Adrenal gland (tissue), 12 donors: ENCODE data around the gene BACE1. TPM values are rescaled to one million over a fixed set of nuclear protein-coding genes. Genes with fewer than 3 reads are reported as not detected.
"Not testable (repeated sequence)": the region's sequence is repeated elsewhere in the genome, so short reads cannot be mapped to it uniquely, and the experiment has no call there.

Source experiments
- DNase-seq, 7 donors: peaks; one replicate each; pipeline ENCODE4 v3.0.0-alpha.2; 2019 to 2020
- H3K27ac ChIP-seq, 5 donors: fragments of 200-600 bp; sonication (generic) in 4 of 5; 1 replicate in 3 of 5; 2 replicates in 2 of 5; pipeline versions ENCODE4 v1.5.1 to v1.8.0; 2016 to 2020; ENCODE audit warnings: mild to moderate bottlenecking in 1 of 5
- H3K27me3 ChIP-seq: fragments of 200-600 bp; 2 replicates; pipeline ENCODE4 v1.8.0; 2021
- H3K36me3 ChIP-seq, 2 donors: fragments of 200-600 bp; replicated peaks in 1 of 2; 1 replicate in 1 of 2; 2 replicates in 1 of 2; pipeline versions ENCODE4 v1.5.1 to v1.8.0; 2018 to 2022
- H3K4me1 ChIP-seq, 2 donors: fragments of 200-600 bp; replicated peaks in 1 of 2; 1 replicate in 1 of 2; 2 replicates in 1 of 2; pipeline versions ENCODE4 v1.5.1 to v1.8.0; 2018 to 2021
- H3K4me3 ChIP-seq, 4 donors: fragments of 200-600 bp; sonication (generic) in 3 of 4; one replicate each; pipeline ENCODE4 v1.5.1; 2016 to 2018
- H3K9me3 ChIP-seq, 3 donors: fragments of 200-600 bp; sonication (generic) in 1 of 3; replicated peaks in 1 of 3; 1 replicate in 2 of 3; 2 replicates in 1 of 3; pipeline versions ENCODE4 v1.5.1 to v1.8.0; 2016 to 2021
- CTCF ChIP-seq, 6 experiments: fragments of 450-650 bp in 4 of 6; fragments of 200-600 bp in 2 of 6; sonication (generic) in 1 of 6; IDR thresholded peaks; 1 replicate in 5 of 6; 2 replicates in 1 of 6; pipeline versions ENCODE4 v1.5.1 to v1.8.0; 2016 to 2021; ENCODE audit warnings: antibody characterized with exemption in 6 of 6, mild to moderate bottlenecking in 2 of 6, moderate library complexity in 1 of 6
- POLR2A ChIP-seq, 2 donors: fragments of 450-650 bp; IDR thresholded peaks; one replicate each; pipeline ENCODE4 v1.6.1; 2017; ENCODE audit warnings: antibody characterized with exemption in 2 of 2, mild to moderate bottlenecking in 2 of 2, moderate library complexity in 1 of 2
- WGBS, 4 donors: extraction: QIAGEN DNeasy Blood & Tissue Kit in 2 of 4; methylation state at CpG; one replicate each; pipeline versions ENCODE4 v1.1.5 to v1.1.7; 2013 to 2017; 5-methylcytosine and 5-hydroxymethylcytosine counted together
- intact Hi-C, 2 donors: fragments of 100-400 bp; cut with DNase I; formaldehyde crosslinking; loops; one replicate each; pipeline versions ENCODE4 v1.14.1 to v1.15.0; 2022 to 2023
- polyA plus RNA-seq, 3 donors: library from polyadenylated mRNA; stranded (reverse); fragments of 200-250 nt in 2 of 3; fragments of 350-450 nt in 1 of 3; fragmentation: Illumina TruSeq in 1 of 3; extraction: RNeasy Lipid Tissue Mini Kit (QIAGEN cat#74804) in 1 of 3; gene quantifications; one replicate each; pipeline ENCODE4 v1.2.3, GENCODE V29; 2013 to 2014
- total RNA-seq, 9 donors: library from RNA; depleted of rRNA in 4 of 9; stranded (reverse); fragments of >200 nt in 4 of 9; fragments of 120-200 nt in 1 of 9; fragmentation: NEBNext Ultra II Directional in 1 of 9; extraction: Animal tissue kit (Norgen Biotek cat#: 25700) in 1 of 9; gene quantifications; one replicate each; pipeline versions ENCODE4 v1.1.0 to v1.2.4, GENCODE V29; 2013 to 2023
- donor health status: healthy with polysubstance abuse.
- donor health status: Bipolar disorder and iron deficiency.
- donor health status: DM: yes; HTN: yes; CAD: no.
- donor health status: DM: no; HTN: no; CAD: no.
- donor health status: DM: no; HTN: no; CAD: no.
- donor health status: DM: yes; HTN: yes; CAD: no.

Gene BACE1
- total and polyA plus RNA-seq, 12 donors, result 9.5 to 69.1 (median 39.7) TPM

- no peaks in the 10 kb centered on the region for H3K9me3 ChIP-seq
- intact Hi-C loops, result no loop called here
- peaks cover 0 to 38% of the 10 kb centered on the region in 2 donors for H3K36me3 ChIP-seq
- WGBS, 4 donors, result 88 to 95% (median 90%) methylated on average over 4 of the region's 4 CpGs
- H3K4me1 ChIP-seq, result no peaks in the 10 kb centered on the region
- H3K4me3 ChIP-seq, result no peak overlapping the region
- H3K27me3 ChIP-seq, result no peaks in the 10 kb centered on the region
- no peak overlapping the region for H3K27ac ChIP-seq
- TF ChIP-seq CTCF (IDR thresholded peaks at IDR 0.05), result no peak
- TF ChIP-seq POLR2A (IDR thresholded peaks at IDR 0.05), result no peak
- DNase-seq, result no peak
Measured at GRCh38 chr11:117279711-117280376, 36.2 kb downstream of the BACE1 start.

GRCh38 chr11:117278347-117278746 is 37.7 kb downstream of the BACE1 start:
- DNase-seq, result no peak
- intact Hi-C loops, result no loop called here

GRCh38 chr11:117273550-117274289 is 42.3 kb downstream of the BACE1 start:
- 66 to 82% (median 74%) methylated on average over 9 of the region's 9 CpGs for WGBS, 4 donors
- DNase-seq, result peak in 2 of 7 donors; percentile 19 to 23
- Histone ChIP-seq H3K9me3 (no peaks in the 10 kb centered on the region), H3K36me3 (no peaks in the 10 kb centered on the region), H3K27me3 (no peaks in the 10 kb centered on the region), H3K27ac (no peak overlapping the region), H3K4me3 (no peak overlapping the region), H3K4me1 (no peaks in the 10 kb centered on the region)
- TF ChIP-seq CTCF (IDR thresholded peaks at IDR 0.05) (no peak), POLR2A (IDR thresholded peaks at IDR 0.05) (no peak)
- intact Hi-C loops, result no loop called here

More at GRCh38 chr11:117278347-117278746, 37.7 kb downstream of the BACE1 start:
- no peaks in the 10 kb centered on the region for H3K4me1 ChIP-seq
- WGBS, 4 donors, result 93 to 97% (median 94%) methylated on average over 2 of the region's 2 CpGs
- no peak overlapping the region for H3K4me3 ChIP-seq
- TF ChIP-seq CTCF (IDR thresholded peaks at IDR 0.05) (no peak), POLR2A (IDR thresholded peaks at IDR 0.05) (no peak)
- H3K9me3 ChIP-seq, result no peaks in the 10 kb centered on the region
- no peak overlapping the region for H3K27ac ChIP-seq
- peaks cover 0 to 25% of the 10 kb centered on the region in 2 donors for H3K36me3 ChIP-seq
- H3K27me3 ChIP-seq, result no peaks in the 10 kb centered on the region

- 95 to 99% (median 96%) methylated on average over 4 to 5 of the region's 5 CpGs for WGBS, 4 donors
- H3K27ac ChIP-seq, H3K4me3 ChIP-seq, H3K36me3 ChIP-seq, H3K27me3 ChIP-seq, H3K4me1 ChIP-seq, H3K9me3 ChIP-seq, intact Hi-C loops, DNase-seq: not testable (repeated sequence)
Measured at GRCh38 chr11:117272175-117272574, 43.9 kb downstream of the BACE1 start.
